Liver (tissue), 9 donors: ENCODE results near the gene SPATA32. TPM values are rescaled to one million over a fixed set of nuclear protein-coding genes. Genes with fewer than 3 reads are reported as not detected.

Experiments used
- DNase-seq: peaks from one replicate; pipeline ENCODE4 v3.0.0-alpha.2; 2017; ENCODE audit warnings: low spot score
- H3K27ac ChIP-seq, 2 donors: one replicate each; pipeline ENCODE4 v1.7.0; 2013; ENCODE audit warnings: inconsistent platforms in 2 of 2, low read length in 2 of 2, control low read depth in 1 of 2, low read depth in 1 of 2, mild to moderate bottlenecking in 1 of 2
- H3K27me3 ChIP-seq, 4 donors: one replicate each; pipeline versions ENCODE4 v1.6.1 to v1.7.0; 2013; ENCODE audit warnings: low read length in 3 of 4, inconsistent platforms in 1 of 4, mild to moderate bottlenecking in 1 of 4, moderate library complexity in 1 of 4; ENCODE audit not compliant: control insufficient read depth in 4 of 4, insufficient read depth in 4 of 4
- H3K36me3 ChIP-seq, 4 donors: one replicate each; pipeline versions ENCODE4 v1.6.1 to v1.7.0; 2013; ENCODE audit warnings: low read length in 3 of 4, mild to moderate bottlenecking in 3 of 4, low read depth in 1 of 4, moderate library complexity in 1 of 4; ENCODE audit not compliant: control insufficient read depth in 4 of 4, insufficient read depth in 3 of 4
- H3K4me1 ChIP-seq, 4 donors: one replicate each; pipeline versions ENCODE4 v1.6.1 to v1.7.0; 2013; ENCODE audit warnings: low read length in 3 of 4, mild to moderate bottlenecking in 3 of 4, moderate library complexity in 1 of 4; ENCODE audit not compliant: control insufficient read depth in 4 of 4, insufficient read depth in 4 of 4
- H3K4me3 ChIP-seq, 3 donors: one replicate each; pipeline versions ENCODE4 v1.6.1 to v1.7.0; 2013; ENCODE audit warnings: low read length in 3 of 3, control low read depth in 1 of 3, low read depth in 1 of 3, mild to moderate bottlenecking in 1 of 3
- H3K9ac ChIP-seq, 2 donors: one replicate each; pipeline ENCODE4 v1.7.0; 2013; ENCODE audit warnings: low read length in 2 of 2, mild to moderate bottlenecking in 2 of 2, moderate library complexity in 2 of 2, control low read depth in 1 of 2, low read depth in 1 of 2
- H3K9me3 ChIP-seq, 4 donors: one replicate each; pipeline versions ENCODE4 v1.6.1 to v1.7.0; 2013; ENCODE audit warnings: low read length in 3 of 4; ENCODE audit not compliant: control insufficient read depth in 4 of 4
- CTCF ChIP-seq: fragments of 150-350 bp; IDR thresholded peaks from 2 replicates; pipeline ENCODE4 v1.5.1; 2017; ENCODE audit warnings: improper control_type of control experiment, low read depth, low read length; ENCODE audit not compliant: missing input control
- EGR1 ChIP-seq, 2 donors: IDR thresholded peaks; 2 replicates each; pipeline ENCODE4 v1.6.1; 2016 to 2018; ENCODE audit warnings: antibody characterized with exemption in 2 of 2, low read depth in 2 of 2
- FOXA1 ChIP-seq: IDR thresholded peaks from 2 replicates; pipeline ENCODE4 v1.6.1; 2016; ENCODE audit warnings: antibody characterized with exemption
- FOXA2 ChIP-seq: IDR thresholded peaks from 2 replicates; pipeline ENCODE4 v1.6.1; 2016; ENCODE audit warnings: antibody characterized with exemption
- GABPA ChIP-seq, 2 donors: IDR thresholded peaks in 1 of 2; conservative IDR thresholded peaks in 1 of 2; 2 replicates each; pipeline ENCODE4 v1.6.1; 2016; ENCODE audit warnings: antibody characterized with exemption in 2 of 2, mild to moderate bottlenecking in 1 of 2, moderate library complexity in 1 of 2
- HNF4A ChIP-seq, 2 donors: conservative IDR thresholded peaks; 2 replicates each; pipeline ENCODE4 v1.6.1; 2016; ENCODE audit warnings: antibody characterized with exemption in 2 of 2, mild to moderate bottlenecking in 2 of 2
- HNF4G ChIP-seq: IDR thresholded peaks from 2 replicates; pipeline ENCODE4 v1.6.1; 2016; ENCODE audit warnings: antibody characterized with exemption
- JUND ChIP-seq, 2 donors: IDR thresholded peaks; 2 replicates each; pipeline ENCODE4 v1.6.1; 2016; ENCODE audit warnings: antibody characterized with exemption in 2 of 2
- NR2F2 ChIP-seq: IDR thresholded peaks from 2 replicates; pipeline ENCODE4 v1.6.1; 2016; ENCODE audit warnings: antibody characterized with exemption
- RAD21 ChIP-seq, 2 donors: IDR thresholded peaks; 2 replicates each; pipeline ENCODE4 v1.6.1; 2016; ENCODE audit warnings: antibody characterized with exemption in 2 of 2, mild to moderate bottlenecking in 2 of 2
- RXRA ChIP-seq, 2 donors: IDR thresholded peaks; 2 replicates each; pipeline ENCODE4 v1.6.1; 2017 to 2018; ENCODE audit warnings: antibody characterized with exemption in 2 of 2, mild to moderate bottlenecking in 1 of 2
- SP1 ChIP-seq: IDR thresholded peaks from 2 replicates; pipeline ENCODE4 v1.6.1; 2018; ENCODE audit warnings: antibody characterized with exemption, mild to moderate bottlenecking
- TAF1 ChIP-seq: conservative IDR thresholded peaks from 2 replicates; pipeline ENCODE4 v1.6.1; 2016; ENCODE audit warnings: antibody characterized with exemption, mild to moderate bottlenecking
- YY1 ChIP-seq: IDR thresholded peaks from 2 replicates; pipeline ENCODE4 v1.6.1; 2016; ENCODE audit warnings: antibody characterized with exemption, mild to moderate bottlenecking
- ZBTB33 ChIP-seq: IDR thresholded peaks from 2 replicates; pipeline ENCODE4 v1.6.1; 2016; ENCODE audit warnings: antibody characterized with exemption
- WGBS: extraction: QIAGEN DNeasy Blood & Tissue Kit; methylation state at CpG from one replicate; pipeline ENCODE4 v1.1.7; 2013; 5-methylcytosine and 5-hydroxymethylcytosine counted together
- polyA plus RNA-seq, 2 donors: library from polyadenylated mRNA; stranded (reverse) in 1 of 2; unstranded in 1 of 2; fragments of 200-250 nt in 1 of 2; fragments of >200 nt in 1 of 2; fragmentation: Nextera tagmentation in 1 of 2; extraction: Ambion mirVana in 1 of 2; gene quantifications; one replicate each; pipeline versions ENCODE4 v1.2.1 to v1.2.3, GENCODE V29; 2013 to 2015
- total RNA-seq, 2 donors: library from RNA; depleted of rRNA; stranded (reverse); fragments of >200 nt; gene quantifications; one replicate each; pipeline ENCODE4 v1.2.3, GENCODE V29; 2014
- TF ChIP-seq, protein P1 (sequence below): IDR thresholded peaks from 2 replicates; pipeline ENCODE4 v1.6.1; 2016; ENCODE audit warnings: antibody characterized with exemption
- TF ChIP-seq, protein P2 (sequence below): IDR thresholded peaks from 2 replicates; pipeline ENCODE4 v1.6.1; 2016; ENCODE audit warnings: antibody characterized with exemption
- donor health status: healthy.
- donor health status: healthy.
- donor health status: healthy.
- donor health status: healthy.
- donor health status: healthy.

The SPATA32 gene
- total and polyA plus RNA-seq, 4 donors, result not detected

DNA sequence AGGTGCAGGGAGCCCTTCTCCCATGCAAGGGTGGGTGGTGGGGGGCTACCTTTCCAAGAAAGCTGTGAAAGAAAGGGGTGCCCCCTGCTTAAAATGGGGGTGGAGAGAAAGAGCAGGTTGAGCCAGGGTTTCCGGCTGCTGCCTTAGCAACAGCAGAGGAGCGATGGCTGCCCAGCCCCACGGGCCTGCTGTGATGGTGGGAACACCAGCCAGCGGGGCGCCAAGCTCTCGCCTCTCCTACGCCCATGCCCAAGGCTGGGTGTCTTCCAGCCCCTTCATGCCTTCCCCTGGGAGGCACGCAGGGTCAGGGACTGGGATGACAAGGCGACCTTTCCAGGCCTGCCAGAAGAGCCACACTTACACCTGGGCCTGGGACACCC lies 37.2 kb downstream of the SPATA32 start:
- Histone ChIP-seq H3K9me3 (no peaks in the 10 kb centered on the region), H3K36me3 (no peaks in the 10 kb centered on the region), H3K4me3 (no peak overlapping the region), H3K9ac (no peak overlapping the region), H3K4me1 (peaks cover 0 to 11% (median 5%) of the 10 kb centered on the region in 4 donors), H3K27me3 (no peaks in the 10 kb centered on the region), H3K27ac (peak overlapping the region; percentile 64 to 71)
- TF ChIP-seq RXRA (IDR thresholded peaks at IDR 0.05), result no peak
- TF ChIP-seq JUND (IDR thresholded peaks at IDR 0.05), result no peak
- TF ChIP-seq NR2F2, result no peak
- no peak for TF ChIP-seq CTCF
- TF ChIP-seq FOXA2, result no peak
- TF ChIP-seq YY1, result no peak
- no peak for TF ChIP-seq SP1
- no peak for TF ChIP-seq GABPA (IDR thresholded peaks at IDR 0.05 in 1 of 2, conservative IDR thresholded peaks at IDR 0.05 in 1 of 2)
- no peak for TF ChIP-seq TAF1
- TF ChIP-seq FOXA1, result no peak
- no peak for TF ChIP-seq HNF4G
- no peak for TF ChIP-seq HNF4A (conservative IDR thresholded peaks at IDR 0.05)
- TF ChIP-seq, protein P1, sequence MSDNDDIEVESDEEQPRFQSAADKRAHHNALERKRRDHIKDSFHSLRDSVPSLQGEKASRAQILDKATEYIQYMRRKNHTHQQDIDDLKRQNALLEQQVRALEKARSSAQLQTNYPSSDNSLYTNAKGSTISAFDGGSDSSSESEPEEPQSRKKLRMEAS, result no peak
- no peak for TF ChIP-seq EGR1 (IDR thresholded peaks at IDR 0.05; ENCODE audit: low read depth in 2 of 2)
- TF ChIP-seq RAD21 (IDR thresholded peaks at IDR 0.05), result no peak
- TF ChIP-seq, protein P2, sequence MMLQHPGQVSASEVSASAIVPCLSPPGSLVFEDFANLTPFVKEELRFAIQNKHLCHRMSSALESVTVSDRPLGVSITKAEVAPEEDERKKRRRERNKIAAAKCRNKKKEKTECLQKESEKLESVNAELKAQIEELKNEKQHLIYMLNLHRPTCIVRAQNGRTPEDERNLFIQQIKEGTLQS, result no peak
- TF ChIP-seq ZBTB33, result no peak
- DNase-seq, result peak; percentile 29
- 90% methylated on average over 9 of the region's 9 CpGs for WGBS

DNA sequence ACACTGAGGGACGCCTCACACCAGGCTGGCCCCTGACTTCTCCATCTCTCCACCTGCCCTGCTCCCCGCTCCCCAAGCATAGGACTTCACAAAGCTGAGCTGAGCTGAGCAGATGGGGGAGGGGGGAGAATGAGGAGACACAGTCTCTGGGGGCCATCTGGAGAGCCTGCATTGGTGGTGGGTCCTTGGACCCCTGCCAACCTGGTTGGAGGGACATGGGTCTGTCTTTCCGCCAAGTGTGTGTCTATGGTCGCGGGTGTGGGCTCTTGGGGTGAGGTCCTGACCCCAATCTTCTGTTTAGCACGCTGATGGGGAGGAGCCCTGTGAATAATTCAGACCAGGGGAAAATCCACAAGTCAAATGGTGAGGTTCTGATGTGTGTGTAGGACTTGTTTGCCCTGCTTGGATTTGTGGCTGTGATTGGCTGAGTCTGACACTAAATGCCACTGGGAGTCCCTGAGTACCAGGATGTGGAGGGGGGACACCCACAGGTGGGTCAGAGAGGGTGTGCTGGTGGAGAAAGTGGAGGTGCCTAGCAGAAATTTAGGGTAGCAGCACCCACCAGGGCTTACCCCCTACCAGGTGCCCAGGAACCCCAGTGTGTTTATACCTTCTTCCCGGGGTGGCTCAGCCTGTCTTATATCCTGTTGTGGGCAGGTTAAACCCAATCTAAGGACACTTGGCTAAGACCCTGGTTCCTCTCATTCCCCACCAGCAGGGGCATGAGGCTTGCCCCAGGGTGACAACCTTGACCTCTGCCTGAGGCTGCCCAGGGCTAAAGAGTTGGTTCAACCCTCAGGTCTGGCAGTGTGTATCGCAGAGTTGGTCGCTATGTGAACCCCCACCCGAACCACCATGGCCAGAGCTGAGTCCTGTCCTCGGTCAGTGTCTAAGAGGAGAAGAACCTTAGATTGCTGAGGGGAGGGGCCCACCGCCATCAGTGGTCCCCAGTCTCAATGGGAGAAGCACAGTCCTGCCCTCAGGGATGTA lies 38.1 kb downstream of the SPATA32 start:
- 84% methylated on average over 12 of the region's 12 CpGs for WGBS
- DNase-seq, result no peak
- Histone ChIP-seq H3K36me3 (no peaks in the 10 kb centered on the region), H3K4me3 (peak overlapping the region in 1 of 3 donors; percentile 7), H3K27ac (peak overlapping the region; percentile 64 to 71), H3K9ac (peak overlapping the region in 1 of 2 donors; percentile 6), H3K4me1 (peaks cover 0 to 12% (median 5%) of the 10 kb centered on the region in 4 donors), H3K9me3 (no peaks in the 10 kb centered on the region), H3K27me3 (no peaks in the 10 kb centered on the region)
- TF ChIP-seq FOXA1 (no peak), JUND (IDR thresholded peaks at IDR 0.05) (no peak), HNF4A (conservative IDR thresholded peaks at IDR 0.05) (no peak), YY1 (no peak), RXRA (IDR thresholded peaks at IDR 0.05) (no peak), GABPA (IDR thresholded peaks at IDR 0.05 in 1 of 2, conservative IDR thresholded peaks at IDR 0.05 in 1 of 2) (no peak)
- TF ChIP-seq, protein P1, result no peak
